ENCODE data around the gene GPD1. TPM values are rescaled to one million over a fixed set of nuclear protein-coding genes. Genes with fewer than 3 reads are reported as not detected.

The GPD1 gene
- total RNA-seq, 2 experiments from 2014 or later = 0.41 to 0.47 TPM

- no peak overlapping the region for H3K27ac ChIP-seq (ENCODE audit: low read depth in 1 of 2, low read length in 2 of 2)
- H3K27ac Mint-ChIP-seq = no peak overlapping the region
- H3K4me1 Mint-ChIP-seq (ENCODE audit: low read depth) = no peaks in the 10 kb centered on the region
- no peak overlapping the region for H3K4me3 Mint-ChIP-seq
- H3K4me1 ChIP-seq (ENCODE audit: insufficient read depth, low read length) = no peaks in the 10 kb centered on the region
- H3K36me3 ChIP-seq (ENCODE audit: insufficient read depth, low read length) = peaks cover 42% of the 10 kb centered on the region
- ATAC-seq (ENCODE audit: poor library complexity) (no peak), DNase-seq (no peak)
- intact Hi-C loops (cut with DNase I, micrococcal nuclease) = no loop called here
- no peak overlapping the region for H3K4me3 ChIP-seq (ENCODE audit: low read length)
- ChIA-PET CTCF (no interaction called here), POLR2A (no interaction called here)
- H3K9me3 Mint-ChIP-seq = no peaks in the 10 kb centered on the region
- H3K36me3 Mint-ChIP-seq (ENCODE audit: low read depth) = peaks cover 69% of the 10 kb centered on the region
- no peaks in the 10 kb centered on the region for H3K27me3 ChIP-seq (ENCODE audit: control insufficient read depth in 1 of 2, insufficient read depth in 2 of 2, low read length in 2 of 2)
- no peak for TF ChIP-seq CTCF (IDR thresholded peaks at IDR 0.05)
- H3K27me3 Mint-ChIP-seq = no peaks in the 10 kb centered on the region
- no peaks in the 10 kb centered on the region for H3K9me3 ChIP-seq (ENCODE audit: control insufficient read depth in 1 of 2, insufficient read depth in 1 of 2, low read length in 2 of 2)
Measured at GRCh38 chr12:50100561-50100960, 3.2 kb upstream of the GPD1 start.

- Mint-ChIP-seq H3K36me3 (ENCODE audit: low read depth) (peaks cover 58% of the 10 kb centered on the region), H3K9me3 (no peaks in the 10 kb centered on the region), H3K4me3 (no peak overlapping the region), H3K27ac (peak overlapping the region; percentile 9), H3K27me3 (no peaks in the 10 kb centered on the region), H3K4me1 (ENCODE audit: low read depth) (no peaks in the 10 kb centered on the region)
- no peak overlapping the region for H3K4me3 ChIP-seq (ENCODE audit: low read length)
- no peaks in the 10 kb centered on the region for H3K9me3 ChIP-seq (ENCODE audit: control insufficient read depth in 1 of 2, insufficient read depth in 1 of 2, low read length in 2 of 2)
- ATAC-seq (ENCODE audit: poor library complexity) = no peak
- ChIA-PET POLR2A (interaction anchor here (0.7 kb wide), 1 partner anchor 10 kb away, joined by 3 read pairs; the partner anchor contains the start of gene COX14), CTCF (interaction anchor here (1.6 kb wide), 1 partner anchor 9 kb away, joined by 4 read pairs; no protein-coding TSS in a partner anchor)
- no peaks in the 10 kb centered on the region for H3K4me1 ChIP-seq (ENCODE audit: insufficient read depth, low read length)
- peaks cover 31% of the 10 kb centered on the region for H3K36me3 ChIP-seq (ENCODE audit: insufficient read depth, low read length)
- no peak for TF ChIP-seq CTCF (IDR thresholded peaks at IDR 0.05)
- intact Hi-C loops (cut with DNase I, micrococcal nuclease) = no loop called here
- DNase-seq = no peak
- H3K27ac ChIP-seq (ENCODE audit: low read depth in 1 of 2, low read length in 2 of 2) = no peak overlapping the region
- H3K27me3 ChIP-seq (ENCODE audit: control insufficient read depth in 1 of 2, insufficient read depth in 2 of 2, low read length in 2 of 2) = no peaks in the 10 kb centered on the region
Measured at GRCh38 chr12:50101663-50102062, 2.1 kb upstream of the GPD1 start.

GRCh38 chr12:50102131-50102531, 1.7 kb upstream of the GPD1 start:
- Mint-ChIP-seq H3K9me3 (no peaks in the 10 kb centered on the region), H3K27ac (peak overlapping the region; percentile 9), H3K27me3 (no peaks in the 10 kb centered on the region), H3K36me3 (ENCODE audit: low read depth) (peaks cover 54% of the 10 kb centered on the region), H3K4me3 (no peak overlapping the region), H3K4me1 (ENCODE audit: low read depth) (no peaks in the 10 kb centered on the region)
- TF ChIP-seq CTCF (IDR thresholded peaks at IDR 0.05) = no peak
- Histone ChIP-seq H3K4me1 (ENCODE audit: insufficient read depth, low read length) (no peaks in the 10 kb centered on the region), H3K27me3 (ENCODE audit: control insufficient read depth in 1 of 2, insufficient read depth in 2 of 2, low read length in 2 of 2) (no peaks in the 10 kb centered on the region), H3K36me3 (ENCODE audit: insufficient read depth, low read length) (peaks cover 26% of the 10 kb centered on the region), H3K9me3 (ENCODE audit: control insufficient read depth in 1 of 2, insufficient read depth in 1 of 2, low read length in 2 of 2) (no peaks in the 10 kb centered on the region), H3K27ac (ENCODE audit: low read depth in 1 of 2, low read length in 2 of 2) (no peak overlapping the region), H3K4me3 (ENCODE audit: low read length) (no peak overlapping the region)
- DNase-seq (no peak), ATAC-seq (ENCODE audit: poor library complexity) (no peak)
- CTCF ChIA-PET = interaction anchor here (1.6 kb wide), 1 partner anchor 9 kb away, joined by 4 read pairs; no protein-coding TSS in a partner anchor
- intact Hi-C loops (cut with DNase I, micrococcal nuclease) = no loop called here
- POLR2A ChIA-PET = interaction anchor here (2.4 kb wide), 1 partner anchor 10 kb away, joined by 19 read pairs; the partner anchor contains the start of gene COX14

Data from CD4-positive, alpha-beta T cell (primary cell).